Loucy (cell line): ENCODE measurements around the gene PDCD4.

ENCODE experiments used
- CTCF ChIP-seq: fragments of 200-600 bp; sonication (generic); conservative IDR thresholded peaks from 2 replicates; pipeline ENCODE4 v1.5.1; 2014; ENCODE audit warnings: mild to moderate bottlenecking, antibody characterized with exemption, low read length
- EZH2phosphoT487 ChIP-seq: fragments of 200-600 bp; IDR thresholded peaks from 2 replicates; pipeline ENCODE4 v1.6.1; 2018; ENCODE audit warnings: antibody characterized with exemption, mild to moderate bottlenecking, moderate library complexity, borderline replicate concordance

- TF ChIP-seq CTCF (no peak), EZH2phosphoT487 (no peak)
These were observed 11.0 kb upstream of the PDCD4 start for GRCh38 chr10:110860576-110861241.
